HG03135 (cell line): Measurements from ENCODE around the gene DCTN2.
"Not testable (repeated sequence)": the region's sequence is repeated elsewhere in the genome, so short reads cannot be mapped to it uniquely, and the experiment has no call there.

Experiments used
- ATAC-seq: cut with Tn5 transposase; IDR thresholded peaks from one replicate; pipeline ENCODE4 v1.9.1; 2021; ENCODE audit warnings: mild to moderate bottlenecking, moderate library complexity; ENCODE audit not compliant: unreplicated experiment

The DCTN2 gene

GRCh38 chr12:57546438-57547287 is at the start of gene DCTN2:
TSS of gene DCTN2 (minus strand) at chr12:57547192. CDS start at chr12:57547063, 129 bp downstream.
- ATAC-seq: peak; percentile 94

GRCh38 chr12:57593187-57593586 is 46.2 kb upstream of the DCTN2 start:
- ATAC-seq: no peak

DNA sequence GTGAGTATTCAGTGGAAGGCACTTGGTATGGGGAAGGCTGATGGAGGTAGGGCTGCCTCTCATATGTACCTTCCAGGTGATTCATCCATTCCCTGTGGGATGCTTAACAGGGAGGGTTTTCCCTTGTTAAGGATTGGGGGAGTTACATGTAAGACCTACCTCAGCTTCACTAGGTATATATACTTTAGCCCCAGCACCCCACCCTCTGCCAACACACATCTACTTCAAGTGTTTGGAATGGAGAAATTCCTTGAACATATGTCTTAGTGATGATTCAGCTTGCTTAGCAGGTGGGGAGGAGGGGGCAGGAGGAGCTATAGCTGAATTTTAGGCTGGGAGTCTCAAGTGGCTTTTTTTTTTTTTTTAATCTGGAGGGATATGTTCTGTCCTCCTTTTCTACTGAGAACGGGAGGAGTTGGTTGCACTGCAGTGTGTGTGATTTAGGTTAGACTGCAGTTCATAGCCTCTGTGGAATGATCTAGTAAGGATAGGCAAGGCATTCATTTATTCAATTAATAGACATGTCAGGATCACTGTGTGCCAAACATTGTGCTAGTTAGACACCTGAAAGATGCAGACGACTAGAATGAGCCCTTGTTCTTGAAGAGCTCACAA is 45.7 kb upstream of the DCTN2 start:
- ATAC-seq: no peak

GRCh38 chr12:57591782-57592325 is 44.9 kb upstream of the DCTN2 start:
- ATAC-seq: peak; percentile 8

DNA sequence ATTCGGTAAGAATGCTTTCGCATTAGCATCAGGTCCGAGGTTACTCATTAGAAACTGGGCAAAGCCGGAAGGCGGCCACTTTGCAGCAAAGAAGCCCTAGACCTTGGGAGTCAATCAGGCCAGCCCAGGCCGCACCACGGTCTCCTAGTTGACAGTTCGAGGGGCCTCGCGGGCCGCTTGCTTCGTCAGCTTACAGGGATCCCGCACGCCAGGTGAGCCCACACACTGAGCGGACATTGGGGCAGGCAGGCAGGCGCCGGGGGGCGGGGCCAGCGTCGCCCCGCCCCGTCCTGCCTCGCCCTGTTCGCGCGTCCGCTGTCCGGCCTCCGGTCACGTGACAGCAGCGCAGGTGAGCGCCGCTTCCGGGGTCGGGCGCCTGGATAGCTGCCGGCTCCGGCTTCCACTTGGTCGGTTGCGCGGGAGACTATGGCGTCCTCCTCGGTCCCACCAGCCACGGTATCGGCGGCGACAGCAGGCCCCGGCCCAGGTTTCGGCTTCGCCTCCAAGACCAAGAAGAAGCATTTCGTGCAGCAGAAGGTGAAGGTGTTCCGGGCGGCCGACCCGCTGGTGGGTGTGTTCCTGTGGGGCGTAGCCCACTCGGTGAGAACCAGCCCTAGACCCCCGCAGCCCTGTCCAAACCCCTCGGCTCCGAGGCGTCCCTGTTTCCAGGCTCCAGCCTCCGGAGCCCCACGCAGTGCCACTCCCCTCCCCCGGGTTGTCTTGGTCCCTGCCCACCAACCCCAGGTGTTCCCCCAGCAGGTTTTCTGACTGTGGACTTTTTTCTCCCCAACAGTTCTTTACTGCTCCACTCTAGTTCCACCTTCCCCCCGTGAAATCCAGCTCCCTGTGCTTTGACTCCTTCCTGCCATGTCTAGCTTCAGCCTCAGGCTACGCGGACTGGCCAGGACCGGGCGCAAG is 44.1 kb upstream of the DCTN2 start, which contains the start of gene PIP4K2C:
Gene PIP4K2C (plus strand): TSS at position 329 of the 918 bp plus-strand sequence. CDS start 98 bp downstream, at position 427.
- peak; percentile 91 for ATAC-seq

GRCh38 chr12:57590479-57590863 is 43.5 kb upstream of the DCTN2 start:
- ATAC-seq: no peak

- ATAC-seq: not testable (repeated sequence)
Observed at GRCh38 chr12:57588951-57589610, 42.1 kb upstream of the DCTN2 start.

DNA sequence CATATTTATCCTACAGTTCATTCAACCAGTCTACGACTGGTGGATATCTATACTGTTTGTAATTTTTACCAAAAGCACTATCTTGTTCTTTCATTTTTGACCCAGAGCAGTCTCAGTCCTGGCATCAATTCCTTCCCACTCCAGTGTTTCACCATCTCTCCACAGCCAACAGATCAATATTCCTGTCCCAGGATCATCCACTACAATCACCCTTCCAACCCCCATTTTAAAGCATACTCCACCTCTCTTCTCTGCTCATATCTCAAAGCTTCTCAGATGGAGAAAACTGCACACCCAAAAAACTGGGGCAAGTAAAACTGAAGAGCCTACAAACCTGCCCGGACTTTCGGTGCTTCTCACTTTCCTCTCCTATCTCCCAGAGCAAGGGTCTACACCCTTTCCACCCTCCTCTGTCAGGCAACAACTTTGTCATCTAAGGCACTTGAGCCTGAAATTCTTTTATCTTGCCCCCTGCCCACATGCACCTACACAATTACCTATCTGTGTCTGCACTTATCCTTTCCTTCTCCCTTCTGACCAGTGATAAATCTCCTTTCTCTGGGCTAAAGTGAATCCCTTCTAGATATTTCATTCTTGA is 39.9 kb upstream of the DCTN2 start:
- ATAC-seq: no peak

DNA sequence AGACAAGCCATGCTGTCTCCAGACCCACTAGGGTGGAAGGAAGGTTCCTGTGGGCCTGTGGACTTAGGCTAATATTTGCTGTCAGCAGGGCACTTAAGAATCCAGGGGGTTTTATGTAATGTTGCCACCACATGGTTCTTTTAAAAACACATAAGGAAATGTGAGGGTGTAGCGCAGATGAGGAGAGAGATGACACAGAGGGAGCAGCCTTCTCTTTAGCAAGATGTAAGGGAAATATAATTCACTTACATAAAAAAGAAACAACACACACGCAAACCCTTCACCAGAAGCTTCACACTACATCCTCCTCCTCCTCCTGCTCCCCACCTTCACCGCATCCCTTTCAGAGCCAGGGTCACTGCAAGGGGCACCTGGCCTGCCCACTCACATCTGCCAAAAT is 39.1 kb upstream of the DCTN2 start:
- ATAC-seq: no peak

- no peak for ATAC-seq
Observed at GRCh38 chr12:57585156-57585555, 38.2 kb upstream of the DCTN2 start.

DNA sequence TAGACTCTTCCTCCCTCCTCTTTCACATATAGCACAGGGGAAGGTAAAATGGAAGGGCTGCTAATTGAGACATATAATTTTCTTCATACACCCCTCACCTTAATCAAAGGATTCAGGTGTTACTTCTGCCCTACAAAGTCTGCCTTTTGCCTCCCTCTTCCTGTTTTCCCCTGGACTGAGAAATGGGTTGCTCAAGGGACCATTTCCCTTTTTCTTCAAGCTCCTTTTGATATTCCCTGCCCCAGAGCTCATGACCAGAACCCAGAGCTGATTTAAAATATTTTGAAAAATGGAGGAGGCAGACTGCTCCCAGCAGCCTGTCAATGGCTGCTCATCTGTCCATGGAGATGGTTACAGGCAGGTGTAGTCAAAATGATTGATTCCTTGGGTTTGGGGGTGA is 37.7 kb upstream of the DCTN2 start:
- no peak for ATAC-seq

- ATAC-seq: no peak
Observed at GRCh38 chr12:57584050-57584449, 37.1 kb upstream of the DCTN2 start.

DNA sequence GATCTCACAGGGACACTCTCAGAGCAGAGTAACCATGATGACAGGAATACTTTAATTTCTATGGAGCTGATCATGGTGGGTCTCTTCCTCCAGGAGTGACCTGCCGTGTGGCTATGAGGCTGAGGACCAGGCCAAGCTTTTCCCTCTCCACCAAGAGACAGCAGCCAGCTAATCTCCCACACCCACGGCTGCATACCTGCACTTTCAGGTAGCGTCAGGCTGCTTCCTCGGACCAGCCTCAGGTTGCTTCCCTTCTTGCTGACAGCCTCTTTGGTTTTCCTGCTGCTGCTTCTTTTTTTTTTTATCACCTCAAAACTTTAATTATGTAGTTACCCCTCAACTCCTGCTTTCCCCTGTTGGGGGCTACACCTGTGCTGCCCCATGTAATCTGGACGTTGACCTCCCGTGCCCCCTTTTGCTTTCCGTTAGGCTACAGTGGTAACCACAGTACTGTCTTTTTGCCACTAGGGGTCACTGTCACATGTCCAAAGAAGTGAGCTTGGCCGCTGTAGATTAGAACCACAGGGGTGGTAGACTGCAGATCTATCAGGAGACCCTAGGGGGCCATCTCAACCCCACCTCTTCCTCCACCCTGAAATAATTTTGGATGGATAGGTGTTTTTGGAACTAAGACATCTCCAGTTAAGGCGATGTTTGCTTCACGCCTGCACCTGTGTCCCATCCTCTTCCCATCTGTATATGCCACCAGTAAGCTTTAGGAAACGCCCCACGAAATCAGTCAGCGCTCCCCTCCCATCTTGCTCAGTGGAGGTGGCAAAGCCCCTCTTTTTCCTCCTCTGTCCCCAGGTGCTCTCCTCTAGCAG is 36.2 kb upstream of the DCTN2 start:
- peak; percentile 94 for ATAC-seq

- ATAC-seq: no peak
Observed at GRCh38 chr12:57582440-57582839, 35.4 kb upstream of the DCTN2 start.

GRCh38 chr12:57581802-57582201 is 34.8 kb upstream of the DCTN2 start:
- no peak for ATAC-seq

DNA sequence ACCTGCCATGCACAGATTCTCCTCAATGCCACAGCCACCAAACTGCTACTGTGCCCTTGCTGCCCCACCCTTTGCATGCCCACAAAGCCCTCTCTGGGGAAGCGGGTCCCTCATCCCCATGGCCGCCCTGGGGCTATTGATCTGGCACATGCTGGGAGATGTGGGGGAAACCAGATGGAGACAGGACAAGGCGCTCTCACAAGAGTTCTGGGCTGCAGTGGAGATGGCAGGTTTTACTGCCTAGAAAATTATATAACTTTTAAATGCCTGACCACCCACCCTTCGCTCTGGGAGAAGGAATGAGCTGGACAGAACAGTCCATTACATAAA is 33.4 kb upstream of the DCTN2 start:
- ATAC-seq: no peak

DNA sequence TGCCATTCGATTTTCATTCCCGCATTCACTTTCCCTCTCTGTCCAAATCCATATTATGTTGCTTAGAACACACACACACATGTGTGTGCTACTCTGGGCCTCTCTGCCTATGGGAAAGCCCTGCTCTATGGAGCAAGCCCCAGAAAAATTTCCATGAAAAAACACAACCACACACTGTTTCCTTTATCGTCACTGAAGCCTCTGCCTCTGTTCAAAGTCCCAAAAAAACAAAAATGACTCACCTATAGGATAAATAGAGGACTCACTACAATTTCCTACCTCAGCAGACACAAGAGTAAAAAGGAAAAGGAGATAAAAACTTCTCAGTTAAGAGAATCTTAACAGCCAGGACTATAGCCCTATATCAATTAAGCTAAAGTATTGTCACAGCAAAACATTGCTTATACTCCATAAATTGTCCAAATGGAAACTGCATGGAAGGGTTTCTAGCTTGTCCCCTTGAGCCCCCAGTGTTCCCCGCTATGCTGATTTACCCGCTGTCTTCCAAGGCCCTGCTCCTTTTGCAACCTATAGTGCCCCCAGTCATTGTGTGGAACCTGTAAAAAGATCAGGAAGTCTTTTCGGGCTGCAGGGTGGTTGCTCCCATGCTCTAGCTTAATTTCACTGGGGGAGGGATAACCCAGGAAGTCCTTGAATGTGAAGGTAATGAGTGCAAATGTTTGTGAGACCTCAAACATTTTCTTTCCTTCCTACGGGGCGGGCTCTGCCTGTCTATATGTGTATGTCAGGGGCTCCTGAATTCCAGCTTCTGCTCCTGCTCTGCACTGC is 32.9 kb upstream of the DCTN2 start:
- no peak for ATAC-seq

GRCh38 chr12:57579011-57579410 is 32.0 kb upstream of the DCTN2 start:
- ATAC-seq: no peak
